Type B pancreatic cell (in vitro differentiated cells): ENCODE results near the gene CLDN6. TPM values are rescaled to one million over a fixed set of nuclear protein-coding genes. Genes with fewer than 3 reads are reported as not detected.

Source experiments
- DNase-seq: peaks from one replicate; pipeline ENCODE4 v3.0.0; 2021; ENCODE audit warnings: mixed read lengths; ENCODE audit not compliant: unreplicated experiment; ENCODE audit errors: extremely low spot score
- H3K27ac Mint-ChIP-seq: 2 replicates; pipeline ENCODE4 v1.8.0; 2021; ENCODE audit warnings: mild to moderate bottlenecking, mixed read lengths
- H3K27me3 Mint-ChIP-seq: 2 replicates; pipeline ENCODE4 v1.8.0; 2021; ENCODE audit warnings: mixed read lengths
- H3K36me3 Mint-ChIP-seq: 2 replicates; pipeline ENCODE4 v1.8.0; 2021; ENCODE audit warnings: mixed read lengths
- H3K4me1 Mint-ChIP-seq: one replicate; pipeline ENCODE4 v1.8.0; 2021; ENCODE audit warnings: mixed read lengths; ENCODE audit not compliant: unreplicated experiment
- H3K4me3 Mint-ChIP-seq: 2 replicates; pipeline ENCODE4 v1.8.0; 2021; ENCODE audit warnings: mild to moderate bottlenecking, mixed read lengths
- H3K9me3 Mint-ChIP-seq: 2 replicates; pipeline ENCODE4 v1.8.0; 2021; ENCODE audit warnings: mixed read lengths
- long read RNA-seq: library from polyadenylated mRNA; unstranded; transcript quantifications from one replicate; pipeline ENCODE4 v2.0.0, GENCODE V29; 2020
- total RNA-seq: library from RNA; stranded (reverse); gene quantifications from 2 replicates; pipeline ENCODE4 v1.2.1, GENCODE V29; 2021; ENCODE audit warnings: low replicate concordance
- TF ChIP-seq, protein P1 (sequence below): fragments of 200-600 bp; sonication (generic); conservative IDR thresholded peaks from 2 replicates; pipeline ENCODE4 v1.5.0; 2021; ENCODE audit warnings: antibody characterized with exemption, mild to moderate bottlenecking

Gene CLDN6
- total RNA-seq = 98.9 and 243 TPM in 2 replicates
- long read RNA-seq, transcript CLDN6-201 (2 exons, 1,369 nt) = major isoform, 5 of 5 reads
- long read RNA-seq, partial matches to known transcripts = 0 of 5 reads
- long read RNA-seq, other reads (novel, unspliced or antisense) = 0 of 5 reads

DNA sequence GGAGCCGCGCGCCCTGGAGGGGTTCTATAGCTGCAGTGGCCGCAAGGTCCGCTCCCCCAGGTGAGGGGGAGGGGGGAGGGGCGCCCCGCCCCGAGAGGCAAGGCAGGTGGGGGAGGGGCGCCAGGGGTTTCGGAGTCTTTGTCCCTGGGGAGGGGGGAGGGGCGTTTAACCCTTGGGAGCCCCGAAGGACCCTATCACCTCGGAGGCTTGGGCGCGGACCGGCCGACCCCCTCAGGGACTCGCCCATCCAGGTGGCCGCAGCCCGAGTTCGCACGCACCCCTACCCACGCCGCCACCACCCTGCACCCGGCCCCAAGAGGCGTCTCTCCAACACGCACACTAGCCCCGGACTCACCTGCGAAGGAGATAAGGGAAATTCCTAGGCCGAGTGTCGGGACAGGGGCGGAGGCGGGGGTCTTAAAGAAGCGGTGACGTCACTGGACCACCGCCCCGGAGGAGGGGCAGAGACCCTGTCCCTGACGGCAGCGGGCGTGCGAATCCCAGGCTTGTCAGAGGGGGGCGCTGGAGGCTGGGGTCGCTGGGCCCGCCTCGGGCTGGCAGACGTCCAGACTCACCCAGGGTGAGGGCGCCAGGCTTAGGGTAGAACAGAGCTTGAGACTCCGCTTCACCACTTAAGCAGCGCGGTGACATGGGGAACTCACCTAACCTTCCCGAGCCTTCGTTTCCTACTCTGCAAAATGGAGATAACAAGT, at the start of gene CLDN6:
TSS of gene CLDN6 (minus strand) at position 390 of the 713 bp plus-strand sequence. CDS start 2,162 bp downstream, outside the sequence.
- TF ChIP-seq, protein P1, sequence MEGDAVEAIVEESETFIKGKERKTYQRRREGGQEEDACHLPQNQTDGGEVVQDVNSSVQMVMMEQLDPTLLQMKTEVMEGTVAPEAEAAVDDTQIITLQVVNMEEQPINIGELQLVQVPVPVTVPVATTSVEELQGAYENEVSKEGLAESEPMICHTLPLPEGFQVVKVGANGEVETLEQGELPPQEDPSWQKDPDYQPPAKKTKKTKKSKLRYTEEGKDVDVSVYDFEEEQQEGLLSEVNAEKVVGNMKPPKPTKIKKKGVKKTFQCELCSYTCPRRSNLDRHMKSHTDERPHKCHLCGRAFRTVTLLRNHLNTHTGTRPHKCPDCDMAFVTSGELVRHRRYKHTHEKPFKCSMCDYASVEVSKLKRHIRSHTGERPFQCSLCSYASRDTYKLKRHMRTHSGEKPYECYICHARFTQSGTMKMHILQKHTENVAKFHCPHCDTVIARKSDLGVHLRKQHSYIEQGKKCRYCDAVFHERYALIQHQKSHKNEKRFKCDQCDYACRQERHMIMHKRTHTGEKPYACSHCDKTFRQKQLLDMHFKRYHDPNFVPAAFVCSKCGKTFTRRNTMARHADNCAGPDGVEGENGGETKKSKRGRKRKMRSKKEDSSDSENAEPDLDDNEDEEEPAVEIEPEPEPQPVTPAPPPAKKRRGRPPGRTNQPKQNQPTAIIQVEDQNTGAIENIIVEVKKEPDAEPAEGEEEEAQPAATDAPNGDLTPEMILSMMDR = peak; percentile 68
- no peaks in the 10 kb centered on the region for H3K36me3 Mint-ChIP-seq
- H3K4me1 Mint-ChIP-seq = peaks cover 26% of the 10 kb centered on the region
- H3K9me3 Mint-ChIP-seq = no peaks in the 10 kb centered on the region
- peaks cover 42% of the 10 kb centered on the region for H3K27me3 Mint-ChIP-seq
- DNase-seq = peak; percentile 88
- peak within 1 kb of the TSS; percentile 91 for H3K4me3 Mint-ChIP-seq
- H3K27ac Mint-ChIP-seq = peak within 1 kb of the TSS; percentile 93

DNA sequence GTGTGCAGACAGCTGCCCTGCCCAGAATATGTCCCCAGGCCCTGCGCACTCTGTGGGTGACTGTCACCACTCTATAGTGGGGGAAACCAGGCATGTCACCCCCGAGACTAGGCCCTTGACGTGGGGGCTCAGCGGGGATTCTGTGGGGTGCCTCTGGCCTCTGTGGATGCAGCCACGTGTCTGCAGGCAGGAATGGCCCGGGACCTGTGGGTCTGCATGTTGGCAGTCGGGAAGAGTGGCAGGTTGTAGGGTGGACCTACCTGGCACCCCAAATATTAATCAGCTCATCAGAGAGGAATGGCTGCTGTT, 48.4 kb upstream of the CLDN6 start:
- H3K36me3 Mint-ChIP-seq = no peaks in the 10 kb centered on the region
- DNase-seq = no peak
- H3K9me3 Mint-ChIP-seq = no peaks in the 10 kb centered on the region
- H3K4me3 Mint-ChIP-seq = no peak overlapping the region
- H3K27me3 Mint-ChIP-seq = no peaks in the 10 kb centered on the region
- H3K4me1 Mint-ChIP-seq = no peaks in the 10 kb centered on the region
- TF ChIP-seq, protein P1 = no peak
- H3K27ac Mint-ChIP-seq = no peak overlapping the region

- TF ChIP-seq, protein P1 = no peak
- H3K9me3 Mint-ChIP-seq = no peaks in the 10 kb centered on the region
- DNase-seq = no peak
- no peaks in the 10 kb centered on the region for H3K36me3 Mint-ChIP-seq
- H3K27ac Mint-ChIP-seq = peak overlapping the region; percentile 65
- no peaks in the 10 kb centered on the region for H3K4me1 Mint-ChIP-seq
- no peaks in the 10 kb centered on the region for H3K27me3 Mint-ChIP-seq
- no peak overlapping the region for H3K4me3 Mint-ChIP-seq
Observed at GRCh38 chr16:3065742-3066439, 47.9 kb upstream of the CLDN6 start.

- Mint-ChIP-seq H3K27me3 (no peaks in the 10 kb centered on the region), H3K9me3 (no peaks in the 10 kb centered on the region), H3K27ac (peak within 1 kb of the TSS; percentile 65), H3K36me3 (no peaks in the 10 kb centered on the region), H3K4me1 (no peaks in the 10 kb centered on the region), H3K4me3 (no peak within 1 kb of the TSS)
- DNase-seq = no peak
- TF ChIP-seq, protein P1 = no peak
Observed at GRCh38 chr16:3065069-3065741, 47.2 kb upstream of the CLDN6 start, which contains the start of gene IL32. Gene IL32 (plus strand): TSS chr16:3065640. CDS start chr16:3065812, 172 bp downstream.

DNA sequence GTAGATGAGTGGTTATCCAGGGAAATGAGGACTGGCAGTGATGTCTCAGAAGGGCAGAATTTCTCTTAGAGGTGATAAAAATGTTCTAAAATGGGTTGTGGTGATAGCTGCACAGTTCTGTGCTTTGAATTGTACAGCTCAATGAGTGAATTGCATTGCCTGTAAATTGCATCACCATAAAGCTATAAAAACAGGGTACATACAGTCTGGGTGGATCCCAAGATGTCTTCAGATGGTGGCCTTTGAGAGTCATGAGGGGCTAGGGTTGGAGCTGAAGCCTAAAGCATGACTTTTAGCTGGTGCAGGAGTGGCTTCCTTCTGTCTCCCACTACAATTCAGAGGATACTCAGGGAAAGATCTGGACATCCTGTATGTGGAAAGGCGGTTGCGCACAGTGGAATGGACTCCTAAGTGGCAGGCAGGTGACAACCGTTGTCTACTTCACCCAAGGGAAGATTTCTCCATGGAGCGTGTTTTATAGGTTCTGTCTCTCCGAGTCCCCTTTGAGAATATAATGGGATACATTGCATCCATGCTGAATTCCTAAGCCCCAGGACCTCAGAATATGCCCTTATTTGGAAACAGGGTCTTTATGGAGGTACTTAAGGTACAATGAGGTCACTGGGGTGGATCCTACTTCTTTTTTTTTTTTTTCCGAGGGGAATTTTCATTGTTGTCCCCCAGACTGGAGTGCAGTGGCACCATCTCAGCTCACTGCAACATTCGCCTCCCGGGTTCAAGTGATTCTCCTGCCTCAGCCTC, 45.8 kb upstream of the CLDN6 start:
- no peaks in the 10 kb centered on the region for H3K27me3 Mint-ChIP-seq
- TF ChIP-seq, protein P1 = no peak
- no peak overlapping the region for H3K27ac Mint-ChIP-seq
- H3K9me3 Mint-ChIP-seq = no peaks in the 10 kb centered on the region
- no peaks in the 10 kb centered on the region for H3K4me1 Mint-ChIP-seq
- H3K4me3 Mint-ChIP-seq = no peak overlapping the region
- DNase-seq = no peak
- H3K36me3 Mint-ChIP-seq = no peaks in the 10 kb centered on the region
